Measurements from ENCODE around the gene ZBTB2. TPM values are rescaled to one million over a fixed set of nuclear protein-coding genes. Genes with fewer than 3 reads are reported as not detected.

Gene ZBTB2
- total RNA-seq, 6 experiments from 2014 or later = 16.5 to 22.1 (median 19.3) TPM

- no peak overlapping the region for H3K4me3 Mint-ChIP-seq
- peaks cover 33% of the 10 kb centered on the region for H3K4me1 Mint-ChIP-seq (ENCODE audit: low read depth)
- H3K27ac Mint-ChIP-seq = peak overlapping the region; percentile 10; the same call in 1 of the 2 replicates
- no peaks in the 10 kb centered on the region for H3K36me3 Mint-ChIP-seq (ENCODE audit: low read depth)
- no peaks in the 10 kb centered on the region for H3K9me3 Mint-ChIP-seq
- no peak for TF ChIP-seq CTCF (IDR thresholded peaks at IDR 0.05)
- H3K27me3 Mint-ChIP-seq (ENCODE audit: insufficient read depth) = peaks cover 4% of the 10 kb centered on the region
- DNase-seq = peak; percentile 67
Observed at GRCh38 chr6:151330130-151330696, 61.1 kb downstream of the ZBTB2 start.

GRCh38 chr6:151327101-151327500 is 64.3 kb downstream of the ZBTB2 start:
- no peak for DNase-seq
- Mint-ChIP-seq H3K36me3 (ENCODE audit: low read depth) (no peaks in the 10 kb centered on the region), H3K4me1 (ENCODE audit: low read depth) (peaks cover 47% of the 10 kb centered on the region), H3K4me3 (no peak overlapping the region), H3K27me3 (ENCODE audit: insufficient read depth) (0 out of 2 replicates have a peak, but pooled peaks cover 2% of the 10 kb centered on the region), H3K9me3 (no peaks in the 10 kb centered on the region), H3K27ac (no peak overlapping the region)
- no peak for TF ChIP-seq CTCF (IDR thresholded peaks at IDR 0.05)

- H3K4me3 Mint-ChIP-seq = peak overlapping the region; percentile 89
- H3K27me3 Mint-ChIP-seq (ENCODE audit: insufficient read depth) = 0 out of 2 replicates have a peak, but pooled peaks cover 2% of the 10 kb centered on the region
- H3K36me3 Mint-ChIP-seq (ENCODE audit: low read depth) = no peaks in the 10 kb centered on the region
- H3K9me3 Mint-ChIP-seq = no peaks in the 10 kb centered on the region
- TF ChIP-seq CTCF (IDR thresholded peaks at IDR 0.05) = no peak
- peaks cover 47% of the 10 kb centered on the region for H3K4me1 Mint-ChIP-seq (ENCODE audit: low read depth)
- peak overlapping the region; percentile 32 for H3K27ac Mint-ChIP-seq
- no peak for DNase-seq
Observed at GRCh38 chr6:151326116-151326825, 65.1 kb downstream of the ZBTB2 start.

GRCh38 chr6:151325075-151326050 is 66.0 kb downstream of the ZBTB2 start:
- no peak for TF ChIP-seq CTCF (IDR thresholded peaks at IDR 0.05)
- Mint-ChIP-seq H3K4me1 (ENCODE audit: low read depth) (peaks cover 40% of the 10 kb centered on the region), H3K4me3 (peak overlapping the region; percentile 89), H3K36me3 (ENCODE audit: low read depth) (no peaks in the 10 kb centered on the region), H3K27me3 (ENCODE audit: insufficient read depth) (peaks cover 5% of the 10 kb centered on the region; the same call in 1 of the 2 replicates), H3K27ac (peak overlapping the region; percentile 32), H3K9me3 (no peaks in the 10 kb centered on the region; the same call in 1 of the 2 replicates)
- DNase-seq = peak; percentile 23

- peak; percentile 63 for TF ChIP-seq CTCF (IDR thresholded peaks at IDR 0.05)
- Mint-ChIP-seq H3K4me3 (peak overlapping the region; percentile 89), H3K9me3 (no peaks in the 10 kb centered on the region; the same call in 1 of the 2 replicates), H3K27me3 (ENCODE audit: insufficient read depth) (peaks cover 8% of the 10 kb centered on the region), H3K4me1 (ENCODE audit: low read depth) (peaks cover 31% of the 10 kb centered on the region), H3K27ac (peak overlapping the region; percentile 69), H3K36me3 (ENCODE audit: low read depth) (no peaks in the 10 kb centered on the region)
- DNase-seq = no peak
Observed at GRCh38 chr6:151324488-151324825, 66.9 kb downstream of the ZBTB2 start.
